ENCODE measurements around the gene PTPRO. TPM values are rescaled to one million over a fixed set of nuclear protein-coding genes. Genes with fewer than 3 reads are reported as not detected.

Gene PTPRO
- total and polyA plus RNA-seq, 4 donors = 0.31 to 3.3 (median 1.1) TPM

GRCh38 chr12:15620741-15621539 lies 298.6 kb downstream of the PTPRO start:
- Histone ChIP-seq H3K9me3 (ENCODE audit: control insufficient read depth in 4 of 4, low read length in 3 of 4) (peaks cover 0 to 7% (median 1%) of the 10 kb centered on the region in 4 donors), H3K27ac (ENCODE audit: low read depth in 1 of 2, low read length in 2 of 2) (no peak overlapping the region), H3K4me3 (ENCODE audit: low read depth in 1 of 3, low read length in 3 of 3) (no peak overlapping the region), H3K4me1 (ENCODE audit: control insufficient read depth in 4 of 4, insufficient read depth in 4 of 4, low read length in 3 of 4) (no peaks in the 10 kb centered on the region), H3K36me3 (ENCODE audit: control insufficient read depth in 4 of 4, insufficient read depth in 3 of 4, low read depth in 1 of 4, low read length in 3 of 4) (peaks cover 4 to 31% (median 20%) of the 10 kb centered on the region in 4 donors), H3K27me3 (ENCODE audit: control insufficient read depth in 4 of 4, insufficient read depth in 4 of 4, low read length in 3 of 4) (no peaks in the 10 kb centered on the region), H3K9ac (ENCODE audit: low read depth in 1 of 2, low read length in 2 of 2) (no peak overlapping the region)
- WGBS = 81% methylated on average over 4 of the region's 4 CpGs
- TF ChIP-seq HNF4G (IDR thresholded peaks at IDR 0.05) (no peak), FOXA1 (IDR thresholded peaks at IDR 0.05) (no peak), NR2F2 (IDR thresholded peaks at IDR 0.05) (no peak), JUND (IDR thresholded peaks at IDR 0.05) (no peak), ATF3 (IDR thresholded peaks at IDR 0.05) (no peak), EGR1 (IDR thresholded peaks at IDR 0.05; ENCODE audit: low read depth in 2 of 2) (no peak), GABPA (IDR thresholded peaks at IDR 0.05 in 1 of 2, conservative IDR thresholded peaks at IDR 0.05 in 1 of 2) (no peak), FOXA2 (IDR thresholded peaks at IDR 0.05) (no peak), HNF4A (conservative IDR thresholded peaks at IDR 0.05) (no peak), CTCF (IDR thresholded peaks at IDR 0.05; ENCODE audit: low read depth, low read length, missing input control) (no peak), SP1 (IDR thresholded peaks at IDR 0.05) (no peak), TAF1 (conservative IDR thresholded peaks at IDR 0.05) (no peak), RXRA (IDR thresholded peaks at IDR 0.05) (no peak)
- TF ChIP-seq, protein P1, sequence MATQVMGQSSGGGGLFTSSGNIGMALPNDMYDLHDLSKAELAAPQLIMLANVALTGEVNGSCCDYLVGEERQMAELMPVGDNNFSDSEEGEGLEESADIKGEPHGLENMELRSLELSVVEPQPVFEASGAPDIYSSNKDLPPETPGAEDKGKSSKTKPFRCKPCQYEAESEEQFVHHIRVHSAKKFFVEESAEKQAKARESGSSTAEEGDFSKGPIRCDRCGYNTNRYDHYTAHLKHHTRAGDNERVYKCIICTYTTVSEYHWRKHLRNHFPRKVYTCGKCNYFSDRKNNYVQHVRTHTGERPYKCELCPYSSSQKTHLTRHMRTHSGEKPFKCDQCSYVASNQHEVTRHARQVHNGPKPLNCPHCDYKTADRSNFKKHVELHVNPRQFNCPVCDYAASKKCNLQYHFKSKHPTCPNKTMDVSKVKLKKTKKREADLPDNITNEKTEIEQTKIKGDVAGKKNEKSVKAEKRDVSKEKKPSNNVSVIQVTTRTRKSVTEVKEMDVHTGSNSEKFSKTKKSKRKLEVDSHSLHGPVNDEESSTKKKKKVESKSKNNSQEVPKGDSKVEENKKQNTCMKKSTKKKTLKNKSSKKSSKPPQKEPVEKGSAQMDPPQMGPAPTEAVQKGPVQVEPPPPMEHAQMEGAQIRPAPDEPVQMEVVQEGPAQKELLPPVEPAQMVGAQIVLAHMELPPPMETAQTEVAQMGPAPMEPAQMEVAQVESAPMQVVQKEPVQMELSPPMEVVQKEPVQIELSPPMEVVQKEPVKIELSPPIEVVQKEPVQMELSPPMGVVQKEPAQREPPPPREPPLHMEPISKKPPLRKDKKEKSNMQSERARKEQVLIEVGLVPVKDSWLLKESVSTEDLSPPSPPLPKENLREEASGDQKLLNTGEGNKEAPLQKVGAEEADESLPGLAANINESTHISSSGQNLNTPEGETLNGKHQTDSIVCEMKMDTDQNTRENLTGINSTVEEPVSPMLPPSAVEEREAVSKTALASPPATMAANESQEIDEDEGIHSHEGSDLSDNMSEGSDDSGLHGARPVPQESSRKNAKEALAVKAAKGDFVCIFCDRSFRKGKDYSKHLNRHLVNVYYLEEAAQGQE (IDR thresholded peaks at IDR 0.05) = no peak
- TF ChIP-seq, protein P2, sequence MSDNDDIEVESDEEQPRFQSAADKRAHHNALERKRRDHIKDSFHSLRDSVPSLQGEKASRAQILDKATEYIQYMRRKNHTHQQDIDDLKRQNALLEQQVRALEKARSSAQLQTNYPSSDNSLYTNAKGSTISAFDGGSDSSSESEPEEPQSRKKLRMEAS (IDR thresholded peaks at IDR 0.05) = no peak
- no peak for DNase-seq (ENCODE audit: low spot score)

DNA sequence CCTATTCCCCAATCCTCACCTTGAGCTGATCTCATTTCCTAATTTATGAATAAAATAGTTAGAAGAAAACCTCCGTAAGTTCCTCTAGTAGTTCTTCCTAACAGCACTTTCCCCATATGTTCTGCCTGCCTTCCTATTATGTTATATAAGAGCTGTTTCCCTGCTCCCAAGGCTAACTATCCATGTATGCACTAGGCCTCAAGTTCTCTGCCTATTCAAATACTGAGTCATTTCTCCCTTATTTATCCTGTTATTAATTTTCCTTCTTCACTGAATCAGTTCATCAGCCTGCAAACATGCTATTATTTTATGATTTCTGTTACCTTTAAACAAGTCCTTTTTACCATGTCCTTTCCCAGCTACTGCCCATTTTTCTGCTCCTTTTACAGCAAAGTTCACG lies 302.8 kb downstream of the PTPRO start:
- peaks cover 3 to 27% (median 14%) of the 10 kb centered on the region in 4 donors for H3K36me3 ChIP-seq (ENCODE audit: control insufficient read depth in 4 of 4, insufficient read depth in 3 of 4, low read depth in 1 of 4, low read length in 3 of 4)
- TF ChIP-seq, protein P1 (IDR thresholded peaks at IDR 0.05) = no peak
- TF ChIP-seq YY1 (IDR thresholded peaks at IDR 0.05) = no peak
- no peak for TF ChIP-seq HNF4G (IDR thresholded peaks at IDR 0.05)
- TF ChIP-seq, protein P2 (IDR thresholded peaks at IDR 0.05) = no peak
- no peak for TF ChIP-seq GABPA (IDR thresholded peaks at IDR 0.05 in 1 of 2, conservative IDR thresholded peaks at IDR 0.05 in 1 of 2)
- no peak for TF ChIP-seq EGR1 (IDR thresholded peaks at IDR 0.05; ENCODE audit: low read depth in 2 of 2)
- no peak for TF ChIP-seq HNF4A (conservative IDR thresholded peaks at IDR 0.05)
- no peak for TF ChIP-seq SP1 (IDR thresholded peaks at IDR 0.05)
- no peak for TF ChIP-seq RXRA (IDR thresholded peaks at IDR 0.05)
- no peak for TF ChIP-seq TAF1 (conservative IDR thresholded peaks at IDR 0.05)
- TF ChIP-seq FOXA2 (IDR thresholded peaks at IDR 0.05) = no peak
- TF ChIP-seq CTCF (IDR thresholded peaks at IDR 0.05; ENCODE audit: low read depth, low read length, missing input control) = no peak
- TF ChIP-seq RAD21 (IDR thresholded peaks at IDR 0.05) = no peak
- WGBS = 98% methylated on average over 2 of the region's 2 CpGs
- H3K4me1 ChIP-seq (ENCODE audit: control insufficient read depth in 4 of 4, insufficient read depth in 4 of 4, low read length in 3 of 4) = peaks cover 0 to 6% (median 0%) of the 10 kb centered on the region in 4 donors
- no peak overlapping the region for H3K4me3 ChIP-seq (ENCODE audit: low read depth in 1 of 3, low read length in 3 of 3)
- no peak overlapping the region for H3K9ac ChIP-seq (ENCODE audit: low read depth in 1 of 2, low read length in 2 of 2)
- no peak for DNase-seq (ENCODE audit: low spot score)
- H3K27me3 ChIP-seq (ENCODE audit: control insufficient read depth in 4 of 4, insufficient read depth in 4 of 4, low read length in 3 of 4) = no peaks in the 10 kb centered on the region
- no peaks in the 10 kb centered on the region for H3K9me3 ChIP-seq (ENCODE audit: control insufficient read depth in 4 of 4, low read length in 3 of 4)
- no peak overlapping the region for H3K27ac ChIP-seq (ENCODE audit: low read depth in 1 of 2, low read length in 2 of 2)

Measured in liver (tissue), 9 donors.